Astrocyte (in vitro differentiated cells and primary cell): ENCODE measurements around the gene ETS1. TPM values are rescaled to one million over a fixed set of nuclear protein-coding genes. Genes with fewer than 3 reads are reported as not detected.

Source experiments
- DNase-seq: peaks from one replicate; pipeline ENCODE4 v3.0.0-alpha.2; 2010; ENCODE audit warnings: low read depth
- FAIRE-seq: peaks from 2 replicates; lab custom pipeline; 2011; peaks lifted over from hg19 to GRCh38; lab: Jason Lieb, UNC
- H2AFZ ChIP-seq: 2 replicates; pipeline ENCODE4 v1.6.0; 2012; ENCODE audit warnings: low read depth, low read length, inconsistent platforms
- H3K27ac ChIP-seq: 2 replicates; pipeline ENCODE4 v1.5.1; 2011; ENCODE audit warnings: low read depth, low read length, inconsistent platforms
- H3K27me3 ChIP-seq: 2 replicates; pipeline ENCODE4 v1.6.0; 2011; ENCODE audit warnings: low read length, inconsistent platforms; ENCODE audit not compliant: insufficient read depth
- H3K36me3 ChIP-seq: 2 replicates; pipeline ENCODE4 v1.5.1; 2011; ENCODE audit warnings: low read length, inconsistent platforms; ENCODE audit not compliant: insufficient read depth
- H3K4me1 ChIP-seq: 2 replicates; pipeline ENCODE4 v1.5.1; 2011; ENCODE audit warnings: low read length, inconsistent platforms; ENCODE audit not compliant: insufficient read depth
- H3K4me2 ChIP-seq: 2 replicates; pipeline ENCODE4 v1.6.0; 2012; ENCODE audit warnings: low read length, inconsistent platforms
- H3K4me3 ChIP-seq: 2 replicates; pipeline ENCODE4 v1.5.1; 2011; ENCODE audit warnings: low read depth, mild to moderate bottlenecking, low read length, inconsistent platforms; ENCODE audit not compliant: insufficient read depth
- H3K79me2 ChIP-seq: 2 replicates; pipeline ENCODE4 v1.6.0; 2012; ENCODE audit warnings: mild to moderate bottlenecking, low read length, inconsistent platforms; ENCODE audit not compliant: insufficient read depth
- H3K9ac ChIP-seq: 2 replicates; pipeline ENCODE4 v1.6.0; 2012; ENCODE audit warnings: mild to moderate bottlenecking, low read length, inconsistent platforms
- H3K9me3 ChIP-seq: 2 replicates; pipeline ENCODE4 v1.5.1; 2012; ENCODE audit warnings: low read depth, mild to moderate bottlenecking, low read length, inconsistent platforms; ENCODE audit not compliant: insufficient read depth
- H4K20me1 ChIP-seq: 2 replicates; pipeline ENCODE4 v1.6.0; 2012; ENCODE audit warnings: low read length, inconsistent platforms; ENCODE audit not compliant: insufficient read depth
- H3K27ac Mint-ChIP-seq: one replicate; pipeline ENCODE4 v1.8.0; 2021; ENCODE audit warnings: mild to moderate bottlenecking, mixed read lengths; ENCODE audit not compliant: unreplicated experiment
- H3K27me3 Mint-ChIP-seq: one replicate; pipeline ENCODE4 v1.8.0; 2021; ENCODE audit warnings: low read depth, mixed read lengths; ENCODE audit not compliant: unreplicated experiment
- H3K36me3 Mint-ChIP-seq: one replicate; pipeline ENCODE4 v1.8.0; 2021; ENCODE audit warnings: low read depth, mixed read lengths; ENCODE audit not compliant: unreplicated experiment
- H3K4me1 Mint-ChIP-seq: one replicate; pipeline ENCODE4 v1.8.0; 2021; ENCODE audit warnings: low read depth, mixed read lengths; ENCODE audit not compliant: unreplicated experiment
- H3K4me3 Mint-ChIP-seq: one replicate; pipeline ENCODE4 v1.8.0; 2021; ENCODE audit warnings: mild to moderate bottlenecking, moderate library complexity, mixed read lengths; ENCODE audit not compliant: unreplicated experiment
- H3K9me3 Mint-ChIP-seq: one replicate; pipeline ENCODE4 v1.8.0; 2021; ENCODE audit warnings: mild to moderate bottlenecking, mixed read lengths; ENCODE audit not compliant: unreplicated experiment
- EZH2 ChIP-seq: IDR thresholded peaks from 2 replicates; pipeline ENCODE4 v1.6.1; 2012; ENCODE audit warnings: mild to moderate bottlenecking, low read length, inconsistent platforms; ENCODE audit not compliant: insufficient read depth
- total RNA-seq: library from RNA; stranded (reverse); gene quantifications from 2 replicates; pipeline ENCODE4 v1.2.1, GENCODE V29; 2021
- TF ChIP-seq, protein P1 (sequence below): IDR thresholded peaks from 2 replicates; pipeline ENCODE4 v1.5.1; 2011; ENCODE audit warnings: low read depth, mild to moderate bottlenecking, inconsistent platforms, low read length, moderate library complexity; ENCODE audit not compliant: insufficient read depth

ETS1 gene
- total RNA-seq, 1 donor from 2014 or later: 107 TPM

DNA sequence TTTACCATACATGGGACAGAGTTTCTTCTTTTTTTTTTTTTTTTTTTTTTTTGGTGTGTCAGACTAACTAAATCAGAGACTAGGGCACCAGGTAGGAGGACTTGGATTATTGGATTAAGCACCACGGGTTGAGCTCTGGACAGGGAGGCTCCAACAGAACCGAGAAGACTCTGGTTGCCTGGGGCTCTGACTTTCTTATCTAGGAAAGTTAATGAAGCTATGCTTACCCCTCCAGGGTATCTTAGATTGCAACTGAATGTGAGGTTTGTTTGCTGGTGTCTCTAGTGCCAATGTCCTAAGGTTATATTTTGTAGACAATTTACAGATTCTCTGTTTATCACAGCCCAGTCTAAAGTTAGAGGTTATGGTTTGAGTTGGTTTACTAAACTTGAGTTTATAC is 18.1 kb downstream of the ETS1 start:
- no peak overlapping the region for H3K27ac ChIP-seq
- Mint-ChIP-seq H3K4me3 (no peak overlapping the region), H3K27ac (no peak overlapping the region), H3K4me1 (peaks cover 3% of the 10 kb centered on the region), H3K36me3 (no peaks in the 10 kb centered on the region), H3K27me3 (peaks cover 4% of the 10 kb centered on the region), H3K9me3 (no peaks in the 10 kb centered on the region)
- DNase-seq (no peak), FAIRE-seq (no peak)
- H3K9me3 ChIP-seq: no peaks in the 10 kb centered on the region
- H3K4me1 ChIP-seq: no peaks in the 10 kb centered on the region
- peaks cover 3% of the 10 kb centered on the region for H3K27me3 ChIP-seq
- H3K4me3 ChIP-seq: no peak overlapping the region
- H3K36me3 ChIP-seq: no peaks in the 10 kb centered on the region
- no peaks in the 10 kb centered on the region for H4K20me1 ChIP-seq
- no peak overlapping the region for H2AFZ ChIP-seq
- TF ChIP-seq EZH2: no peak
- TF ChIP-seq, protein P1, sequence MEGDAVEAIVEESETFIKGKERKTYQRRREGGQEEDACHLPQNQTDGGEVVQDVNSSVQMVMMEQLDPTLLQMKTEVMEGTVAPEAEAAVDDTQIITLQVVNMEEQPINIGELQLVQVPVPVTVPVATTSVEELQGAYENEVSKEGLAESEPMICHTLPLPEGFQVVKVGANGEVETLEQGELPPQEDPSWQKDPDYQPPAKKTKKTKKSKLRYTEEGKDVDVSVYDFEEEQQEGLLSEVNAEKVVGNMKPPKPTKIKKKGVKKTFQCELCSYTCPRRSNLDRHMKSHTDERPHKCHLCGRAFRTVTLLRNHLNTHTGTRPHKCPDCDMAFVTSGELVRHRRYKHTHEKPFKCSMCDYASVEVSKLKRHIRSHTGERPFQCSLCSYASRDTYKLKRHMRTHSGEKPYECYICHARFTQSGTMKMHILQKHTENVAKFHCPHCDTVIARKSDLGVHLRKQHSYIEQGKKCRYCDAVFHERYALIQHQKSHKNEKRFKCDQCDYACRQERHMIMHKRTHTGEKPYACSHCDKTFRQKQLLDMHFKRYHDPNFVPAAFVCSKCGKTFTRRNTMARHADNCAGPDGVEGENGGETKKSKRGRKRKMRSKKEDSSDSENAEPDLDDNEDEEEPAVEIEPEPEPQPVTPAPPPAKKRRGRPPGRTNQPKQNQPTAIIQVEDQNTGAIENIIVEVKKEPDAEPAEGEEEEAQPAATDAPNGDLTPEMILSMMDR: no peak
- H3K4me2 ChIP-seq: no peak overlapping the region
- H3K79me2 ChIP-seq: no peaks in the 10 kb centered on the region
- H3K9ac ChIP-seq: no peak overlapping the region

DNA sequence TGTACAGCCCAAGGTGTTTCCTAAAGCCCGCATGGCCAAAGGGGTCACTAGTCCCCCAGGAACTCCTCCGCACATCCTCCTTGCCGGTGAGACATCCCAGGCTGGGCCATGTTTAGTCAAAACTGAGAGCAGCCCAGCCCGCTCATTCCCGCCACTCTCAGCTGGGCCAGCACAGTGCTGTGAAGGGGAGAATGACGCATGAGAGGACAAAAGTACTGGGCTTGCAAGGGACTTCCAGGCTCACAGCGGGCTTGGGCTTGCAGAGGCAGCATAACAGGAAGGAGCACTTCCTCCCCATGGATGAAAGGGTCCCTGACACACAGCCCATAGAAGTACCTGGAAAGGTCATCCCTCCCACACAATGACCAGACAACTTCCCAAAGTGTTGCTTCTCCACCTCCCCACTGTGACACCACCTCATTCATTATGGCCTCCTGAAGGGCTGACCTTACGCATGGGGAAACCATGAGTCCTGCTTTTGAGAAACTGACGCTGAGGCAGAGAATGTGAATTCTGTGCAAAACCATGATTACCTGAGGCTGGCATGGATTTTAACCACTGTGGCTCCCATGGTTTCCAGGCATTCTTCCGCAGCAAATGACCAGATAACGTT is 19.1 kb downstream of the ETS1 start:
- DNase-seq (no peak), FAIRE-seq (no peak)
- H3K4me3 ChIP-seq: no peak overlapping the region
- no peaks in the 10 kb centered on the region for H3K36me3 ChIP-seq
- H3K9ac ChIP-seq: no peak overlapping the region
- no peak overlapping the region for H3K27ac ChIP-seq
- no peak for TF ChIP-seq EZH2
- TF ChIP-seq, protein P1: no peak
- H3K4me1 Mint-ChIP-seq: peaks cover under 1% of the 10 kb centered on the region
- H3K27ac Mint-ChIP-seq: no peak overlapping the region
- no peak overlapping the region for H2AFZ ChIP-seq
- no peaks in the 10 kb centered on the region for H3K36me3 Mint-ChIP-seq
- H4K20me1 ChIP-seq: no peaks in the 10 kb centered on the region
- no peaks in the 10 kb centered on the region for H3K9me3 ChIP-seq
- no peaks in the 10 kb centered on the region for H3K4me1 ChIP-seq
- no peaks in the 10 kb centered on the region for H3K9me3 Mint-ChIP-seq
- H3K27me3 Mint-ChIP-seq: peaks cover 4% of the 10 kb centered on the region
- H3K27me3 ChIP-seq: peaks cover 3% of the 10 kb centered on the region
- H3K79me2 ChIP-seq: no peaks in the 10 kb centered on the region
- no peak overlapping the region for H3K4me3 Mint-ChIP-seq
- H3K4me2 ChIP-seq: no peak overlapping the region

DNA sequence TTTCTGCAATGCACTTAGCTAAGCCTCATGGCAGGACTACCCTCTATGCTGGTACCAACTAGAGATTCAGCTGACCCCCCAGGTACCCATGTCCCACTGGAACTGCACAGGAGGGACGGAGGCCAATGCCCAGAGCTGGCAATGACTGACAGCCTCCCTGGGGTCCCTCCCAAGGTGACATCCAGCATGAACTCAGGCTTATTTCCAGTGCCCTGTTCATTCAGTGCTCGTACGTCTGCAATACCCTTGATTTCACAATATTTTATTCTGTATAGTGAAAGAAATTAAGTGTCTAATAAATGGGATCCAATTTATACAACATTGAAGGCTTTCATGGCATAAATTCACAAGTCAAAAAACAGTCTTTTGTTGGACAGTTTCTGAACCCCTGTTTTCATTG is 20.2 kb downstream of the ETS1 start:
- TF ChIP-seq EZH2: no peak
- TF ChIP-seq, protein P1: no peak
- Mint-ChIP-seq H3K4me1 (no peaks in the 10 kb centered on the region), H3K4me3 (no peak overlapping the region), H3K36me3 (no peaks in the 10 kb centered on the region), H3K27ac (no peak overlapping the region), H3K9me3 (no peaks in the 10 kb centered on the region), H3K27me3 (peaks cover 4% of the 10 kb centered on the region)
- DNase-seq (no peak), FAIRE-seq (no peak)
- Histone ChIP-seq H3K36me3 (no peaks in the 10 kb centered on the region), H3K9ac (no peak overlapping the region), H2AFZ (no peak overlapping the region), H3K4me2 (no peak overlapping the region), H3K27me3 (peaks cover 3% of the 10 kb centered on the region), H3K79me2 (no peaks in the 10 kb centered on the region), H3K9me3 (no peaks in the 10 kb centered on the region), H4K20me1 (no peaks in the 10 kb centered on the region), H3K4me3 (no peak overlapping the region), H3K4me1 (no peaks in the 10 kb centered on the region), H3K27ac (no peak overlapping the region)
